Measurements from ENCODE around the gene CCDC81.

GRCh38 chr11:86395061-86395551, 20.4 kb downstream of the CCDC81 start:
- TF ChIP-seq CTCF (IDR thresholded peaks at IDR 0.05; ENCODE audit: insufficient read depth, low read length) (no peak), POLR2AphosphoS5 (IDR thresholded peaks at IDR 0.05; ENCODE audit: low read depth) (no peak), REST (IDR thresholded peaks at IDR 0.05; ENCODE audit: insufficient replicate concordance, low read depth) (no peak), SPI1 (IDR thresholded peaks at IDR 0.05; ENCODE audit: borderline replicate concordance, low read depth) (peak; percentile 62; the same call in 1 of the 2 replicates), GABPA (IDR thresholded peaks at IDR 0.05; ENCODE audit: low read depth) (no peak)
